HUES6 (cell line): ENCODE results near the gene WFDC9.
A peak's percentile ranks its signal among the peaks of the same experiment; 100 is the strongest.
"Not testable (repeated sequence)": the region's sequence is repeated elsewhere in the genome, so short reads cannot be mapped to it uniquely, and the experiment has no call there.

Experiments used
- H3K27ac ChIP-seq: 2 replicates; pipeline ENCODE4 v1.7.0; 2013; ENCODE audit warnings: low read depth, mild to moderate bottlenecking, low read length, inconsistent platforms
- H3K27me3 ChIP-seq: 2 replicates; pipeline ENCODE4 v1.6.1; 2013; ENCODE audit warnings: low read length; ENCODE audit not compliant: control insufficient read depth, insufficient read depth
- H3K36me3 ChIP-seq: 2 replicates; pipeline ENCODE4 v1.6.1; 2013; ENCODE audit warnings: low read length; ENCODE audit not compliant: control insufficient read depth, insufficient read depth
- H3K4me1 ChIP-seq: 2 replicates; pipeline ENCODE4 v1.6.1; 2013; ENCODE audit warnings: low read length; ENCODE audit not compliant: control insufficient read depth, insufficient read depth
- H3K4me3 ChIP-seq: 2 replicates; pipeline ENCODE4 v1.5.1; 2013; ENCODE audit warnings: low read depth, low read length
- H3K9ac ChIP-seq: one replicate; pipeline ENCODE4 v1.6.1; 2013; ENCODE audit warnings: mild to moderate bottlenecking, low read length
- H3K9me3 ChIP-seq: 2 replicates; pipeline ENCODE4 v1.6.1; 2013; ENCODE audit warnings: low read depth, low read length; ENCODE audit not compliant: control insufficient read depth, insufficient read depth

Gene WFDC9

DNA sequence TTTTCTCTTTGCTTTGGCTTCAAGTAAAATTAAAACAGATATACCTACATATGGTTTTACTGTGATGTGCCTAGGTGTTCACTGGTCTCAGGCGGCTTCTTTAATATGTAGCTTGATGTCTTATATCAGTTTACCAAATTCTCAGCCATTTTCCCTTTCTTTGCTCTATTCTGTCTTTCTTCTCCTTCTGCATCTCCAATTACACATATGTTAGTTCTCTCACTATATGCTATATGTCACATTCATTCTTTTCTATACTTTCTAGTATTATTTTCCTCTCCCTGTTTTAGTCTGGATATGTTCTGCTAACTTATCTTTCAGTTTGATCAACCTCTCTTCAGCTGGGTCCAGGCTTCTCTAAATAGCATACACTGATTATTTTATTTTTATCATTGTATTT lies 37.6 kb downstream of the WFDC9 start:
- H3K9ac ChIP-seq: no peak overlapping the region
- H3K4me3 ChIP-seq: no peak overlapping the region
- H3K27me3 ChIP-seq: no peaks in the 10 kb centered on the region
- no peaks in the 10 kb centered on the region for H3K36me3 ChIP-seq
- peaks cover 7% of the 10 kb centered on the region; the same call in 1 of the 2 replicates for H3K9me3 ChIP-seq
- no peaks in the 10 kb centered on the region; the same call in 1 of the 2 replicates for H3K4me1 ChIP-seq
- no peak overlapping the region for H3K27ac ChIP-seq

DNA sequence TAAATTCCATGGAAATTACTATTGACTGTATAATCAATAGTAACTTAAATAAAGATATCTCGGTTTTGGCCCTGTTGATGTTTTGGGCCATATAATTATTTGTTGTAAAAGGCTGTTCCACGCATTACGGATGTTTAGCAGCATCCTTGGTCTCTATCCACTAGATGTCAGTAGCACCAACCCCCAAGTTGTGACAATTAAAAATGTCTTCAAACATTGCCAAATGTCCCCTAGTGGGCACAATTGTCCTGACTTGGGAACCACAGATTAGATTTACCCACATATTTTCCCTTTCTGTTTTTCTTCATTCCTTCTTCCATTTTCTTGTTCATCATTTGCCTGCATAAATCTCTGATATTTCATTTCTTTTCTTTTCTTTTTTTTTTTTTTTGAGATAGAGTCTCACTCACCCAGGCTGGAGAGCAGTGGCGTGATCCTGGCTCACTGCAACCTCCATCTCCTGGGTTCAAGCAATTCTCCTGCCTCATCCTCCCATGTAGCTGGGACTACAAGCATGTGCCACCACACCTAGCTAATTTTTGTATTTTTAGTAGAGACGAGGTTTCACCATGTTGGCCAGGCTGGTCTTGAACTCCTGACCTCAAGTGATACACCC lies 38.4 kb downstream of the WFDC9 start:
- H3K9me3 ChIP-seq: peaks cover 7% of the 10 kb centered on the region; the same call in 1 of the 2 replicates
- no peak overlapping the region for H3K9ac ChIP-seq
- H3K36me3 ChIP-seq: no peaks in the 10 kb centered on the region
- no peak overlapping the region for H3K27ac ChIP-seq
- H3K27me3 ChIP-seq: no peaks in the 10 kb centered on the region
- H3K4me1 ChIP-seq: no peaks in the 10 kb centered on the region; the same call in 1 of the 2 replicates
- H3K4me3 ChIP-seq: no peak overlapping the region

DNA sequence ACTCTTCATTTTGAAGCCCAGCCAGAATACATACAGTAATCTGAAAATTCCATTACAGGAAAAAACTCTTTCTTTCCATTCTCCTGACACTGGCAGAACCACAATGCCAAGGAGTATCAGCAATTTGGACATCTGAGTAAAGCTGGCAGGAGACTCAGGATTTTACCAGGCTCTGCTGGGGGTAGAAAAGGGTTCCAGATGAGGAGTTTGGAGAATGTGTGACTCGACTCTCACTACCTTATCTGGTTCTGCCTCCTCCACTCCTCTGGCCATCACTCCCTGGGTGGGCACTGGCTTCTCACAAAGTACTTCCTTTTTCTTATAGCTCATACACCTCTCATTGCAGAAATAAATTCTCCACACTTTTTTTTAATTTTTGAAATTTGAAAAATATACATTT lies 41.4 kb downstream of the WFDC9 start:
- H3K27ac ChIP-seq: no peak overlapping the region
- H3K27me3 ChIP-seq: no peaks in the 10 kb centered on the region
- H3K36me3 ChIP-seq: no peaks in the 10 kb centered on the region

DNA sequence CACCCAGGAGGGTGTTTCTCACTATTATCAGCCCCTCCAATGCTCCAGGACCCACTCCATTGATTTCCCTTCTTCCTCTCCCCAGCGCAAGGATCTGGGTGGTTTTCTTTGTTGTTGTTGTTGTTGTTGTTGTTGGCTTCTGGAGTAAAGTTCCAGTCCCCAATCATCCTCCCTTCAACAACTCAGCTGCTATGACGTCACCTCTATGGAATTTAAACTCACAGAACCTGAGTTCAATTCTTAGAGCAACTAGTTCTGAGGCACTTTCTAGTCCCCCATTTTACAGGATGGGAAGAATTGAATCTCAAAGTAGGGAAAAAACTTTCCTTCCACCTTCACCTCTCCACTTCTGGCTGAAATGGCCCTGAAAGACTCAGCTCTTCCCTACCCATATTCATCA lies 42.3 kb downstream of the WFDC9 start:
- no peaks in the 10 kb centered on the region for H3K36me3 ChIP-seq
- H3K27me3 ChIP-seq: no peaks in the 10 kb centered on the region
- H3K4me3 ChIP-seq: no peak overlapping the region
- peaks cover 7% of the 10 kb centered on the region; the same call in 1 of the 2 replicates for H3K9me3 ChIP-seq
- H3K27ac ChIP-seq: no peak overlapping the region
- peaks cover 4% of the 10 kb centered on the region; the same call in 1 of the 2 replicates for H3K4me1 ChIP-seq
- H3K9ac ChIP-seq: no peak overlapping the region

More for the DNA sequence above, 41.4 kb downstream of the WFDC9 start:
- Histone ChIP-seq H3K4me3 (no peak overlapping the region), H3K9ac (no peak overlapping the region), H3K4me1 (no peaks in the 10 kb centered on the region; the same call in 1 of the 2 replicates), H3K9me3 (peaks cover 7% of the 10 kb centered on the region; the same call in 1 of the 2 replicates)

DNA sequence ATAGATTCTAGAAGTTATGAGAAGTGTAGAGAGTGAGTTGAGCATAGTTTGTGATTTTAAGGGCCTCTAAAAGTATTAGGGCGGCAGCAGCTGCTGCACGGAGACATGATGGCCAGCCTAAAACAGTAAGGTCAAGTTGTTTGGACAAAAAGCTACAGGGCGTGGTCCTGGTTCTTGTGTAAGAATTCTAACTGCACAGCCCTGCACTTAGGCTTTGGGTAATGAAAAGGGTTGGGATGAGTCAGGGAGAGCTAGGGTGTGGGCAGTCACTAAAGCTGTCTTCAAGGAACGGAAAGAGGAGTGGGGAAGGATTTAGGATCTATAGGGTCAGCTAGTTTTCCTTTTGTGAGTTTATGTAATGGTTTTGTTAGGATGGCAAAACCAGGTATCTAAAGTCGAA lies 45.1 kb downstream of the WFDC9 start:
- H3K27me3 ChIP-seq, H3K36me3 ChIP-seq, H3K9ac ChIP-seq, H3K9me3 ChIP-seq, H3K4me3 ChIP-seq, H3K27ac ChIP-seq: not testable (repeated sequence)
- peaks cover 15% of the 10 kb centered on the region for H3K4me1 ChIP-seq

DNA sequence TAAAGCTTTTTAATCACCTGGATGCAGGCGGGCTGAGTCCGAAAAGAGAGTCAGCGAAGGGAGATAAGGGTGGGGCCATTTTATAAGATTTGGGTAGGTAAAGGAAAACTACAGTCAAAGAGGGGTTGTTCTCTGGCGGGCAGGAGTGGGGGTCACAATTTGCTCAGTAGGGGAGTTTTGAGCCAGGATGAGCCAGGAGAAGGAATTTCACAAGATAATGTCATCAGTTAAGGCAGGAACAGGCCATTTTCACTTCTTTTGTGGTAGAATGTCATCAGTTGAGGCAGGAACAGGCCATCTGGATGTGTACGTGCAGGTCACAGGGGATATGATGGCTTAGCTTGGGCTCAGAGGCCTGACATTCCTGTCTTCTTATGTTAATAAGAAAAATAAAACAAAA lies 46.8 kb downstream of the WFDC9 start:
- H3K27ac ChIP-seq, H3K9ac ChIP-seq, H3K9me3 ChIP-seq, H3K27me3 ChIP-seq, H3K4me3 ChIP-seq, H3K36me3 ChIP-seq: not testable (repeated sequence)
- H3K4me1 ChIP-seq: peaks cover 15% of the 10 kb centered on the region

DNA sequence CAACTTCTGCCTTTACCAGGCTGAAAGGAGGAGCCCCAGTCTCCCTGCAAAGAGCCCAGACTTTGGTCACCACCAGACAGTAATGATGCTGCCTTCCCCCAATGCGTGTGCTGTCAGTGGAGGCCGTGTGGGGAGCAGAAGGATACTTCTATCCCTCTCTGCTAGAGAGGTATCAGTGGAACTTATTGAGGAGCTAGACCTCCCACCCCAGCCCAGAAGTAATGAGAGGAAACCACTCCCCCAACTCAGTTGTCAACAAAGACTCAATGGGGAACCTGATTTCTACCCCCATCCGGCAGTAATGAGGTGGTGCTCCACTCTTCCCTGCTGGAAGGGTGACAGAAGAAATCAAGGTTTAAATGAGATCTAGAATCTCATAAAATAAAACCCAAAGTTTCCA lies 47.6 kb downstream of the WFDC9 start:
- Histone ChIP-seq H3K36me3 (no peaks in the 10 kb centered on the region), H3K27me3 (no peaks in the 10 kb centered on the region), H3K9me3 (0 out of 2 replicates have a peak, but pooled peaks cover 4% of the 10 kb centered on the region), H3K4me1 (peaks cover 15% of the 10 kb centered on the region), H3K4me3 (peak overlapping the region; percentile 28; the same call in 1 of the 2 replicates), H3K27ac (no peak overlapping the region), H3K9ac (no peak overlapping the region)

DNA sequence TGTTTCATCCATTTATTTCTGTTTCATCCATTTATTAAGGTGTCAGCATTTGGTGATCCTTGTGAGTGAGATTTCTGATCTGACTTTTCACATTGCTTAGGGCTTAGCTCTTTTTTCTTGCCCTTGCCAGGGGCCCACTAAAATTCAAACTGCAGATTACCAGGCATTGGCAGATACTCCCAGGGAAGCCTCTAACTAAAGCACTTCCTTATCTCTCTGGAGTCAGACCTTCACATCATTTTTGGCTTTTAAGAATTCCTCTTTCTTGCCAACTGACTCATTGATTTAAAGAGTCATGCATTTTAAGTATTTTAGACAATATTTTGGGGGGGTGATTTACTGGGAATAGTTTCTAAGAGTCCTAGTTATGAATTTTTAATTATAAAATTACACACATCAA lies 49.4 kb downstream of the WFDC9 start:
- Histone ChIP-seq H3K4me1 (peaks cover 26% of the 10 kb centered on the region), H3K9ac (no peak overlapping the region), H3K27me3 (no peaks in the 10 kb centered on the region), H3K4me3 (no peak overlapping the region), H3K9me3 (0 out of 2 replicates have a peak, but pooled peaks cover 4% of the 10 kb centered on the region), H3K27ac (no peak overlapping the region), H3K36me3 (no peaks in the 10 kb centered on the region)

DNA sequence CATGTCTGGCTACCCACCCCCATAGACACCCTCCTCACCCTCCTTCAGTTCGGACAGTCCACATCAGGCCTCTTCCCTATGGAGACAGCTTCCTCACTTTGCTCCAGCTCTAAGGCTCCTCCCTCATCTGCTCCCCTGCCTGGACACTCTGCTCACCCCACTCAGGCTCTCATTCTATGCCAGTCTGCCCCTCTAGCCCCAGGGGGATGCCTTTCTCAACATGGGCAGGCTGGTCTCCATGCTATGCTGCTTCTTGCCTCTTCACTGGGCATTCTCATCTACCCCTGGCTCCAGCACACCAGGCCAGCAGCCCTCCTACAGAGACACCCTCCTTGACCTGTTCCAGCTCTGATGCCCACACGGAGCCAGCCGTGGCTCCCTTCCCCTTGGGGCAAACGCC lies 51.9 kb downstream of the WFDC9 start, which contains the start of gene WFDC8:
Gene WFDC8 (minus strand): TSS at position 101 of the 400 bp plus-strand sequence. CDS start 37 bp downstream, at position 64.
- no peaks in the 10 kb centered on the region for H3K36me3 ChIP-seq
- peaks cover 28% of the 10 kb centered on the region for H3K4me1 ChIP-seq
- H3K27me3 ChIP-seq: no peaks in the 10 kb centered on the region
- no peak within 1 kb of the TSS for H3K27ac ChIP-seq
- no peak within 1 kb of the TSS for H3K9ac ChIP-seq
- H3K4me3 ChIP-seq: no peak within 1 kb of the TSS
- 0 out of 2 replicates have a peak, but pooled peaks cover 4% of the 10 kb centered on the region for H3K9me3 ChIP-seq

DNA sequence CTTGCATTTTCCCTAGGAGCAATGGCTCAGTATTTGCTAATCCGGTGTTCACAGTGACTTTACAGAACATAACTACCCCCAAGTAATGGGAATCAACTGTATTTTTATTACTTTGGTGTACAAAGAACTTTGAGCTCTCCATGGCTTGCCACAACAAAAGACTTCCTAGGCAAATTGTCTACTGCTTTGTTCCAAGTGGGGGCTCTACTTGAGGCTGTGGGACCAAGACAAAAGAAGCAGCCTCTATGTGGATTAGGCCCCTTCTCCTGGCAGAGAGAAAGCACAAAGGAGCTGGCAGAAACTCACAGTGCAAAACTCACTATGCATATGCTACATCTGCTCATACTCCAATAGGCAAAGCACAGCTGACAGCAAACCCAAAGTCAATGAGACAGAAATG lies 52.9 kb downstream of the WFDC9 start:
- peaks cover 20% of the 10 kb centered on the region for H3K4me1 ChIP-seq
- H3K9me3 ChIP-seq: 0 out of 2 replicates have a peak, but pooled peaks cover 4% of the 10 kb centered on the region
- H3K36me3 ChIP-seq: no peaks in the 10 kb centered on the region
- no peaks in the 10 kb centered on the region for H3K27me3 ChIP-seq
- H3K4me3 ChIP-seq: no peak overlapping the region
- H3K9ac ChIP-seq: no peak overlapping the region
- no peak overlapping the region for H3K27ac ChIP-seq

DNA sequence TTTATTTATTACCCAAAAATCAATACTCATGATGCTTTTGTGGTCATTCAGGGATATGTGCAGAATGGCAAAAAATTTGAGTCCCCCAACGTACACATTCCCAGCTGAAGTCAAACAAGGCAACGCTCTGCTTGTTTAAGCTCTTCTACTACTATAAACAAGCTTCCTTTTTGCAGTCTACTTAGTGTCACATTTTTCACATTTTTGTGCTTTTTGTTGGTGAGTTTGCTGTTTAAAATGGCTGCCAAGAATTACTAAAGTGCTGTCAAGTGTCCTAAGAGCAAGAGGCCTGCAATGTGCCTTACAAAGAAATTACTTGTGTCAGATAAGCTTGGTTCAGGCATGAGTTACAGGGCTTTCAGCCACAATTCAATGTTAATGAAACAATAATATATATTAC lies 54.1 kb downstream of the WFDC9 start:
- Histone ChIP-seq H3K9ac (no peak overlapping the region), H3K27me3 (no peaks in the 10 kb centered on the region), H3K36me3 (no peaks in the 10 kb centered on the region), H3K4me1 (peaks cover 16% of the 10 kb centered on the region), H3K27ac (no peak overlapping the region), H3K4me3 (no peak overlapping the region), H3K9me3 (0 out of 2 replicates have a peak, but pooled peaks cover 4% of the 10 kb centered on the region)
